Vagina (tissue), 2 donors: Measurements from ENCODE around the gene CAMK2B. TPM values are rescaled to one million over a fixed set of nuclear protein-coding genes. Genes with fewer than 3 reads are reported as not detected.
A peak's percentile ranks its signal among the peaks of the same experiment; 100 is the strongest.

Source experiments
- DNase-seq, 2 donors: peaks; one replicate each; pipeline ENCODE4 v3.0.0-alpha.2; 2017; ENCODE audit errors: extremely low spot score in 2 of 2
- H3K27ac ChIP-seq: fragments of 200-600 bp; sonication (generic); one replicate; pipeline ENCODE4 v1.5.1; 2019
- H3K27me3 ChIP-seq: fragments of 200-600 bp; sonication (generic); one replicate; pipeline ENCODE4 v1.5.1; 2019
- H3K36me3 ChIP-seq, 2 donors: fragments of 200-600 bp; sonication (generic); one replicate each; pipeline ENCODE4 v1.5.1; 2017 to 2019
- H3K4me1 ChIP-seq: fragments of 200-600 bp; sonication (generic); one replicate; pipeline ENCODE4 v1.5.1; 2019
- H3K4me3 ChIP-seq, 2 donors: fragments of 200-600 bp; sonication (generic); 1 replicate in 1 of 2; 2 replicates in 1 of 2; pipeline ENCODE4 v1.5.1; 2016 to 2019
- H3K9me3 ChIP-seq: fragments of 200-600 bp; sonication (generic); one replicate; pipeline ENCODE4 v1.5.1; 2019
- POLR2A ChIP-seq, 2 donors: fragments of 450-650 bp; IDR thresholded peaks; one replicate each; pipeline ENCODE4 v1.6.1; 2017; ENCODE audit warnings: antibody characterized with exemption in 2 of 2, mild to moderate bottlenecking in 2 of 2, moderate library complexity in 2 of 2
- POLR2AphosphoS5 ChIP-seq, 2 donors: sonication (generic); formaldehyde crosslinking; IDR thresholded peaks; one replicate each; pipeline ENCODE4 v1.9.0; 2017; ENCODE audit warnings: antibody characterized with exemption in 2 of 2, mild to moderate bottlenecking in 2 of 2, low read depth in 1 of 2; ENCODE audit not compliant: insufficient read depth in 1 of 2
- intact Hi-C: fragments of 100-400 bp; cut with DNase I; formaldehyde crosslinking; loops from one replicate; pipeline ENCODE4 v1.15.1; 2023
- total RNA-seq: library from RNA; depleted of rRNA; stranded (reverse); fragments of >200 nt; gene quantifications from one replicate; pipeline ENCODE4 v1.2.3, GENCODE V29; 2016
- TF ChIP-seq, protein P1 (sequence below), 3 experiments: fragments of 450-650 bp in 2 of 3; fragments of 200-600 bp in 1 of 3; sonication (generic) in 1 of 3; IDR thresholded peaks; one replicate each; pipeline ENCODE4 v1.5.1; 2017 to 2019; ENCODE audit warnings: antibody characterized with exemption in 3 of 3, mild to moderate bottlenecking in 2 of 3, moderate library complexity in 2 of 3

Gene CAMK2B
- total RNA-seq, 1 donor from 2014 or later: 3.2 TPM

DNA sequence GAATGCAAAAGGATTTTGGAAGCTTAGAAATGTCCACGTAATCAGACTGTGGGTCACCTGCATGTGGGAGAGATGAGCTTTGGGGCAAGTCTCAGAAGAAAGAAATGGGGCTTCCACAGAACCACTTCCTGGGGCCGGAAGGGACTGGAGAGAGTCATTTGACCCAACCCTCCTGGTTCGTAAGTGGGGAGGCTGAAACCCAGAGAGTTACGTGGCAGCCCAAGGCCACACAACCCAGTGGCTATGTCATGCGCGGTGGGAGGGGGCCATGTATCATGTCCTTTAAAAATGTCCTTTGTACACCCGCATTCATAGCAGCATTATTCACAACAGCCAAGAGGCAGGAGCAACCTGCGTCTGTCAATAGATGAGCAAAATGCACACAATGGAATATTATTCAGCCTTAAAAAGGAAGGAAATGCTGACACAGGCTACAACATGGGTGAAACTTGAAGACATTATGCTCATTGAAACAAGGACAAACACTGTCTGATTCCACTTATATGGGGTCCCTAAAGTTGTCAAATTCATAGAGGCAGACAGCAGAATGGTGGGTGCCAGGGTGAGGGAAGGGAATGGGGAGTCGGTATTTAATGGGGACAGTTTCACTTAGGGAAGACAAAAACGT is 15.1 kb downstream of the CAMK2B start:
- Histone ChIP-seq H3K4me3 (peak overlapping the region; percentile 31 to 49), H3K4me1 (peaks cover 11% of the 10 kb centered on the region)
- intact Hi-C loops: no loop called here

DNA sequence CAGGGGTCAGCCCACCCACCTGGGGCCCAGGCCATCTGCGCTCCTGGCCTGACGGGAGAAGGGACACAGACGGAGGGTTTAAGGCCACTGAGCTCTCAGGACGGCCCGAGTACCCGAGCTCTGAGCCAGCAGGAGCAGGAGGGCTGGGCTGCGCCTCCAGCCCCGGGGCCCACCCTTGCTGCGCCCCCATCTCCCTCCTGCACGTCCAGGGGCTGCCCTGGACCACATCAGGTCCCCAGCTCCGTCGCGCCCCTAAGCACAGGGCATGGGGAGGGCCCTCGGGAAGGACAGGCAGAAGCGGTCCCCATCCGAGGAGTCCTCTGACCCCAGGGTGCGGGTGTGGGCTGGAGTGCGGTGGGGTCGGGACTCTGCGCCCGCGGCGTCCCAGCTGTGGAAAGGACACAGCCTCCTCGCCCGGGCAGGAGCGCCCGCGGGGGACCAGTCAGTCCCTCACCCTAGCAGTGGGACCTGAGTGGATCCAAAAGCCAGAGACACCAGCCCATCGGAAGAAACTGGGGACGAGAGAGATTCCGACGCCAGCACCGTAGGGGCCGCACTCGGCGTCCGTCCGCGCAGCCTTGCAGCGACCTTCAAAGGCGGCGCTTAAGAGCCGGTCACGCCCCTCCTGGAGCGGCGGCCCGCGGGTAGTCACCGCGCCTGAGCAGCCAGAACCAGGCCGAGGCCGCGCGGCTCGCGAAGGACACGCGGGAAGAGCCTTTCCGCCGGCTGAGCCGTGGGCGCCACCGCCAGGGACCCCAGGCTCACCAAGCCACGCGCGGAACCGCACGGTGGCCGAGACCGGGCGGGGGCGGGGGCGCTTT is 15.9 kb downstream of the CAMK2B start:
- peak in 1 of 2 donors; percentile 76 for DNase-seq
- peak overlapping the region; percentile 31 to 49 for H3K4me3 ChIP-seq
- intact Hi-C loops: no loop called here
- H3K27ac ChIP-seq: no peak overlapping the region
- H3K36me3 ChIP-seq: no peaks in the 10 kb centered on the region
- peaks cover 11% of the 10 kb centered on the region for H3K4me1 ChIP-seq
- no peaks in the 10 kb centered on the region for H3K27me3 ChIP-seq
- no peaks in the 10 kb centered on the region for H3K9me3 ChIP-seq
- TF ChIP-seq, protein P1, sequence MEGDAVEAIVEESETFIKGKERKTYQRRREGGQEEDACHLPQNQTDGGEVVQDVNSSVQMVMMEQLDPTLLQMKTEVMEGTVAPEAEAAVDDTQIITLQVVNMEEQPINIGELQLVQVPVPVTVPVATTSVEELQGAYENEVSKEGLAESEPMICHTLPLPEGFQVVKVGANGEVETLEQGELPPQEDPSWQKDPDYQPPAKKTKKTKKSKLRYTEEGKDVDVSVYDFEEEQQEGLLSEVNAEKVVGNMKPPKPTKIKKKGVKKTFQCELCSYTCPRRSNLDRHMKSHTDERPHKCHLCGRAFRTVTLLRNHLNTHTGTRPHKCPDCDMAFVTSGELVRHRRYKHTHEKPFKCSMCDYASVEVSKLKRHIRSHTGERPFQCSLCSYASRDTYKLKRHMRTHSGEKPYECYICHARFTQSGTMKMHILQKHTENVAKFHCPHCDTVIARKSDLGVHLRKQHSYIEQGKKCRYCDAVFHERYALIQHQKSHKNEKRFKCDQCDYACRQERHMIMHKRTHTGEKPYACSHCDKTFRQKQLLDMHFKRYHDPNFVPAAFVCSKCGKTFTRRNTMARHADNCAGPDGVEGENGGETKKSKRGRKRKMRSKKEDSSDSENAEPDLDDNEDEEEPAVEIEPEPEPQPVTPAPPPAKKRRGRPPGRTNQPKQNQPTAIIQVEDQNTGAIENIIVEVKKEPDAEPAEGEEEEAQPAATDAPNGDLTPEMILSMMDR (IDR thresholded peaks at IDR 0.05): no peak
- TF ChIP-seq POLR2AphosphoS5 (IDR thresholded peaks at IDR 0.05; ENCODE audit: insufficient read depth in 1 of 2, low read depth in 1 of 2) (peak in 1 of 2 donors; percentile 20), POLR2A (IDR thresholded peaks at IDR 0.05) (no peak)

More for the DNA sequence above, 15.1 kb downstream of the CAMK2B start:
- H3K27me3 ChIP-seq: no peaks in the 10 kb centered on the region
- no peaks in the 10 kb centered on the region for H3K36me3 ChIP-seq
- no peaks in the 10 kb centered on the region for H3K9me3 ChIP-seq
- TF ChIP-seq, protein P1 (IDR thresholded peaks at IDR 0.05): no peak
- no peak for TF ChIP-seq POLR2A (IDR thresholded peaks at IDR 0.05)
- TF ChIP-seq POLR2AphosphoS5 (IDR thresholded peaks at IDR 0.05; ENCODE audit: insufficient read depth in 1 of 2, low read depth in 1 of 2): no peak
- peak in 1 of 2 donors; percentile 42 for DNase-seq
- no peak overlapping the region for H3K27ac ChIP-seq

DNA sequence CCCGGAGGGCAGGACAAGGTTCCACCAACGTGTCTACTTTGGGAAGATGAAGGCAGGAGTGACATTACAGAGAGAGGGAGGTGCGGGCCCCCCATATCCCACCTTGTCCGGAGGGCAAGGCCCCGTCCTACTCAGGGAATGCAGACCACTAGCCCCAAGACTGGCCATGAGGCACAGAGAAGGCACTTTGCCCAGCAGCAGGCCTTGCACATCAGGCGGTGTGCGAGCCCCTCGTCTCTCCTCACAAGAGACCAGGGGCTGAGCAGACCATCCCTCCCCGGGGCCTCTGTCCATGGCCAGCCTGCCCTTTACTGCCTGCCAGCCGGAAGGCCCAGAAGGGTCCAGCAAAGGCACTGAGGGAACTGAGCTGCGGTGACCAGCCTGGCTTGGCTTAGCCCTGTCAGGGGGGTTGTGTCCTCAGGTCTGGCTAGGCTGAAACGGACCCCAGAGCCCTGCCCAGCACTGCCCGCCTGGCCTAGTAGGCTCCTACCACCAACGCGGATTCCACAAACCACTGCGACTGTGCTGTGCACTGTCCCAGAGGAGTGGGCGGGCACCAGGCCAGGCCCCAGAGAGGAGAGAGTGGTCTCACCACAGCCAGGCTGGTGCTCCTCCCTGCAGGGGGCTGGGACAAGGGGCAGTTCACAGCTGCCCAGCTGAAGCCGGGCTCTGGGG is 16.7 kb downstream of the CAMK2B start:
- H3K27ac ChIP-seq: no peak overlapping the region
- peaks cover 11% of the 10 kb centered on the region for H3K4me1 ChIP-seq
- H3K27me3 ChIP-seq: no peaks in the 10 kb centered on the region
- H3K9me3 ChIP-seq: no peaks in the 10 kb centered on the region
- no peak overlapping the region for H3K4me3 ChIP-seq
- intact Hi-C loops: no loop called here
- peak in 1 of 2 donors; percentile 67 for DNase-seq
- no peaks in the 10 kb centered on the region for H3K36me3 ChIP-seq
- TF ChIP-seq, protein P1 (IDR thresholded peaks at IDR 0.05): no peak

DNA sequence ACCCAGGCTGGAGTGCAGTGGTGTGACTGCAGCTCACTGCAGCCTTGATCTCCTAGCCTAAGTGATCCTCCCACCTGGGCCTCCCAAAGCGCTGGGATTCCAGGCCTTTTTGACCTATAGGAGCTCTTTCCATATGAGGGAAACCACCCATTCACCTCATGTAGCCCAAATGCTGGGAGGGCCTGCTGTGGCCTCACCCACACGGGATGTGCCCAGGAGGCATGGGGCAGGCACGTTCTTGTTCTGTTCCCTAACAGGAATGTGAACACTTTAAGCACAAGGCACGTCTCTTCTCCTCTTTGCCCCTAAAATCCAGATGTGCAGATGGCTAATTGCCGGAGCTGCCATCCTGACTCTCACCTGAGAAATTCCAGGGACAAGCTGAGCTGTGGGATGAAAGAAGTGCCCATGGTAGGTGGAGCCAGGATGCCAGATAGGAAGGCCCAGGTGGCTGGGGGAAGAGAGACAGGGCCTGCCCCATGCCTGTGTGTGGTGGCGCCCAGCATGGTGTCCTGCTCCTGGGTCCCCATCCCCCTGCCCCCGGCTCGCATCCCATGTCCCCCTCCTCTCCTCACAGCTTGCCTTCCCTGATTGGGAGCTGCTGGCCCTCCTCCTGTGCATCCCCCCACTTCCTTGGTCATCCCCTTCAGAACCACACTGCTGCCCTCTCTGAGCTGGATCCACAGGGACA is 17.3 kb downstream of the CAMK2B start:
- DNase-seq: peak; percentile 85 to 93
- Histone ChIP-seq H3K4me3 (no peak overlapping the region), H3K36me3 (no peaks in the 10 kb centered on the region), H3K27me3 (no peaks in the 10 kb centered on the region), H3K9me3 (no peaks in the 10 kb centered on the region), H3K27ac (no peak overlapping the region), H3K4me1 (peaks cover 11% of the 10 kb centered on the region)
- TF ChIP-seq POLR2AphosphoS5 (IDR thresholded peaks at IDR 0.05; ENCODE audit: insufficient read depth in 1 of 2, low read depth in 1 of 2) (no peak), POLR2A (IDR thresholded peaks at IDR 0.05) (no peak)
- TF ChIP-seq, protein P1 (IDR thresholded peaks at IDR 0.05): no peak
- intact Hi-C loops: no loop called here
